Right cardiac atrium (tissue), 5 donors: Measurements from ENCODE around the gene FOXP1. TPM values are rescaled to one million over a fixed set of nuclear protein-coding genes. Genes with fewer than 3 reads are reported as not detected.

Source experiments
- ATAC-seq, 2 donors: fragments of 200-7000 bp; cut with Tn5 transposase; one replicate each; pipeline versions ENCODE4 v1.8.0 to v1.9.1; 2020; ENCODE audit warnings: moderate library complexity in 2 of 2, mild to moderate bottlenecking in 1 of 2
- DNase-seq, 3 donors: peaks; one replicate each; pipeline ENCODE4 v3.0.0-alpha.2; 2020
- H3K27ac ChIP-seq: one replicate; pipeline ENCODE4 v1.5.1; 2013; ENCODE audit warnings: mild to moderate bottlenecking, low read length, control low read depth, moderate library complexity
- H3K27me3 ChIP-seq: one replicate; pipeline ENCODE4 v1.6.1; 2013; ENCODE audit not compliant: control insufficient read depth, insufficient read depth
- H3K4me1 ChIP-seq: one replicate; pipeline ENCODE4 v1.6.1; 2013; ENCODE audit warnings: low read length; ENCODE audit not compliant: control insufficient read depth, insufficient read depth
- H3K4me3 ChIP-seq: one replicate; pipeline ENCODE4 v1.5.1; 2013; ENCODE audit warnings: low read length, control low read depth
- H3K9me3 ChIP-seq: one replicate; pipeline ENCODE4 v1.6.1; 2013; ENCODE audit warnings: low read length; ENCODE audit not compliant: control insufficient read depth
- WGBS: extraction: QIAGEN DNeasy Blood & Tissue Kit; methylation state at CpG from one replicate; pipeline ENCODE4 v1.1.7; 2013; 5-methylcytosine and 5-hydroxymethylcytosine counted together
- intact Hi-C, 4 donors: fragments of 100-400 bp; cut with DNase I; formaldehyde crosslinking; loops; one replicate each; pipeline versions ENCODE4 v1.11.0 to v1.14.0; 2022 to 2023
- polyA plus RNA-seq: library from polyadenylated mRNA; stranded (reverse); fragments of 200-250 nt; gene quantifications from one replicate; pipeline ENCODE4 v1.2.3, GENCODE V29; 2013
- total RNA-seq, 4 donors: library from RNA; stranded (reverse); fragmentation: NEBNext Ultra II Directional; extraction: Animal tissue kit (Norgen Biotek cat#: 25700); gene quantifications; one replicate each; pipeline ENCODE4 v1.2.1, GENCODE V29; 2021
- donor health status: healthy with polysubstance abuse.
- donor health status: DM: no; HTN: yes; CAD: no.
- donor health status: DM: no; HTN: no; CAD: no.
- donor health status: DM: no; HTN: yes; CAD: no; lungs with severe emphysema.
- donor health status: DM: yes; HTN: yes; CAD: no.

The FOXP1 gene
- total and polyA plus RNA-seq, 5 donors = 13.6 to 63.4 (median 57.4) TPM

DNA sequence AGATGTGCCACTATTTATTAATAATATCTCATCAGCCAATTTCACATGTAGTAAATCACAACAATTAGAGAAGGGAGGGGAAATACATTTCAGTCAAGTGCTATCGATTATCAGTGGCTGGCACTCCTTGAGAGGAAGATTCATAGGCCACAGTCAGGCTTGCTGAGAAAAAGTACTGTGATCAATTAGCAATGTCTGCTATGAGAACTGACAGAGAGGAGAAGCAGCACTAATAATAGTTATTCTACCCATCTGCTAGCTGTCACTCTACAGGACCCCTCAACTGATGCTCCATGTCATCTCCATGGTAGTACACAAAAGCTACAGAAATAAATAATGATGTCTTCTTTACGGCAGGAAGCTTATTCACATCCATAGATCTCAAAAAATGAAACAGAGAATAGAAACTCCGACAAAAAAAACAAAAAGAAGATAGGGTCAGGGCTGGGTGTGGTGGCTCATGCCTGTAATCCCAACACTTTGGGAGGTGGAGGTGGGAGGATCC lies 351.3 kb downstream of the FOXP1 start:
- Histone ChIP-seq H3K27me3 (no peaks in the 10 kb centered on the region), H3K27ac (no peak overlapping the region), H3K4me1 (peaks cover under 1% of the 10 kb centered on the region), H3K4me3 (no peak overlapping the region), H3K9me3 (no peaks in the 10 kb centered on the region)
- 76% methylated on average over 3 of the region's 3 CpGs for WGBS
- intact Hi-C loops = no loop called here
- no peak for ATAC-seq
- no peak for DNase-seq

DNA sequence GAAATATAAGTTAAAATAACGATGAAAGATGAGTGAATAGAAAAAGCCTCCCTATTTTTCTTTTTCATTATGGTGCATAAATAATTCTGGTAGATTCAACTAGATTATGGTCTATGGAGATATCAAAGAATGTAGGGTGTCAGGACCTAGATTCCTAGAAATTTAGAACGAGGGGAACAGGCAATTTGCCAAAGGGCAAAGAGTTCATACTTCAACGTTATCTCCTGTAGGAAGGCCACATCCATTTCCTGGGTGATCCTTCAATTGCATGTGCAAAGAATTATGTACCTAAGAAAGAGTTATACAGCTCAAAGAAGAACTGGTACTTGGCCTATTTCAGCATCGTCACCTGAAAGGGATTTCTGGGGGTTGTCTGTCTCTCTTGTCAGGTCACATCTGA lies 351.8 kb downstream of the FOXP1 start:
- intact Hi-C loops = no loop called here
- WGBS = 64% methylated on average over 4 of the region's 4 CpGs
- H3K27ac ChIP-seq = no peak overlapping the region
- no peaks in the 10 kb centered on the region for H3K9me3 ChIP-seq
- no peaks in the 10 kb centered on the region for H3K4me1 ChIP-seq
- DNase-seq (no peak), ATAC-seq (no peak)
- no peaks in the 10 kb centered on the region for H3K27me3 ChIP-seq
- no peak overlapping the region for H3K4me3 ChIP-seq

DNA sequence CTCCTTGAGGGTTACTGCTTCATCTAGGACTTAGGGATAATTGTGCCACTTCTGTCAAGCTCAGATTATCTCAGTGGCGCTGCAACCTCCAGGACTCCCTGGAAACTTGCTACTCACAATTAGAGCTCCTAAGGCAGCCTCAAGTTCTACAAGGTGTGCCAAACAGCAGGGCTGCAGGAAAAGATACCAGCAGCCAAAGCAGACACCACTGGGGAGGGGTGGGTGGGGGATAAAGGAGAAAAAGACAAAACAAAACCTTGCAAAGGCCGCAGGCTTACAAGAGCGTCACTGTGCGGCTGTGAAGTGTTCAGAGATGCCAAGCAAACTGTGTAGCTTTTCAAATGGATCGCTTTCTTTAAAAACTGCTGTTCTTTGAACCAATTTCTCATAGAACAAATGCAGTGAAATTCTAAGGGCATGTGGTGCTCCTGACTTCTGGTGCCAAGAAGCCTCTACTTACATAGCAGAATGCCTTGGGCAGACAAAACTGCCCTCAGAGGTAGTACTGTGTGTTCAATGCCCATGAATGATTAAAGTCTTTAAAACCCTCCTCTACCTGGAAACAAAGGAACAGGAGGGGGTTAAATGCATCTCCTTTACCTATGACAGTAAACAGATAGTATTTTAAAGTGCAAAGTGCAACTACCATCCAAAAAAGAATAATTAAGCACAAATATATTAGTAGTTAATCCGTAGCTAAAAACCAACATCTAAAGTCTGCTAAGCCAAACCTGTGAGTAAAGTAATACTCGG lies 353.4 kb downstream of the FOXP1 start:
- Histone ChIP-seq H3K27me3 (no peaks in the 10 kb centered on the region), H3K4me1 (peaks cover 7% of the 10 kb centered on the region), H3K9me3 (no peaks in the 10 kb centered on the region), H3K27ac (no peak overlapping the region), H3K4me3 (no peak overlapping the region)
- 91% methylated on average over 7 of the region's 7 CpGs for WGBS
- intact Hi-C loops = no loop called here
- no peak for DNase-seq
- peak in 1 of 2 donors; percentile 30 for ATAC-seq

DNA sequence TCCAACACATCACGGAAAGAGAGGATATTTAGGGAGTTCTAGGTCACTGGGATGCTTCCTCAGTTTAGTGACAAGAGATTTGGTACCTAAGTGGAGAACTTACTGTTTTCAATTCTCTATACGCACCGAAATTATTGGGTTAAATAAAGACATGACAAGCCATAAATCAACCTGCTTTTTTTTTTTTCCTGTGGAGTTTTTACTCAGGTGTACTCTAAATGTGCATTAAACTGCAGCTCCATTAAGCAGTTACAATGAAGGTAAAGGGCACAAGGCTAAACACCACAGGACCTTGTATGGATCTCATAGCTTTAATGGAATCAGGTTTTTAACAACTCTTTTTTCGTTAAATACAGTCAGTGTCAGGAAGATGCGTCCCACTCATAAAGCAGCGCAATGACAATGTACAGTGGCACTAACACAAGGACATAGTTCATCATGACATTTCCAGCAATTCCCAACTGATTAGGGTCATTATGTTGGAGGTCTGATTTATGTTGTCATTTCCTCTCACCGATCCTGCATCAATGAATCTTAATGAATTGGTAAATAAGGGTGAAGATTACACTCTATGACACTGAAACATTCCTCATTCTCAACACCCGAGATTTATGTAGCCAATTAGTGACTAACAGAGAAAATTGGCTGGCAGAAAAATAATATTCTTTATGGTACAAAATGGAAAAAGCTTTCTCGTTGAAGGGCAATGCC lies 355.2 kb downstream of the FOXP1 start:
- intact Hi-C loops = no loop called here
- WGBS = 88% methylated on average over 9 of the region's 9 CpGs
- Histone ChIP-seq H3K4me1 (peaks cover 7% of the 10 kb centered on the region), H3K27ac (no peak overlapping the region), H3K27me3 (no peaks in the 10 kb centered on the region), H3K9me3 (no peaks in the 10 kb centered on the region), H3K4me3 (no peak overlapping the region)
- DNase-seq (no peak), ATAC-seq (no peak)

DNA sequence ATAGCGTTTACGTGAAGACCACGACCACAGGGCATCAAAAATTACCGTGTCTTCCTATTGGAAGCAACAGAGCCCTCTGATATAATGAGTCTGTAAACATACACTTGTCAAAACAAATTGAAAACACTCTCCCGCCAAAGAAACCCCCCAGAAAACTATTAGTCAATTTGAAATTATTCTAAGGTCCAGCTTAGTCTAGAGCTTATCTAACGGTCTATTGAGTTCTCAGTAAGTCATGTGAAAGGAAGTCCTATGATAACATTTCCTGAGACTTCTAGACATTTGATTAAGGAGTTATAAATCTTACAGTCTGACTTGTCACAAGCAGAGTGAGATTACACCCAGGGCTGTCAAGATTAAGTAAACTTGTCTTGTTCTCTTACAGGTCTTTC lies 356.3 kb downstream of the FOXP1 start:
- intact Hi-C loops = no loop called here
- 56% methylated on average over 6 of the region's 6 CpGs for WGBS
- DNase-seq (no peak), ATAC-seq (peak in 1 of 2 donors; percentile 64)
- Histone ChIP-seq H3K4me3 (peak overlapping the region; percentile 21), H3K27me3 (no peaks in the 10 kb centered on the region), H3K4me1 (peaks cover 7% of the 10 kb centered on the region), H3K9me3 (no peaks in the 10 kb centered on the region), H3K27ac (peak overlapping the region; percentile 83)

DNA sequence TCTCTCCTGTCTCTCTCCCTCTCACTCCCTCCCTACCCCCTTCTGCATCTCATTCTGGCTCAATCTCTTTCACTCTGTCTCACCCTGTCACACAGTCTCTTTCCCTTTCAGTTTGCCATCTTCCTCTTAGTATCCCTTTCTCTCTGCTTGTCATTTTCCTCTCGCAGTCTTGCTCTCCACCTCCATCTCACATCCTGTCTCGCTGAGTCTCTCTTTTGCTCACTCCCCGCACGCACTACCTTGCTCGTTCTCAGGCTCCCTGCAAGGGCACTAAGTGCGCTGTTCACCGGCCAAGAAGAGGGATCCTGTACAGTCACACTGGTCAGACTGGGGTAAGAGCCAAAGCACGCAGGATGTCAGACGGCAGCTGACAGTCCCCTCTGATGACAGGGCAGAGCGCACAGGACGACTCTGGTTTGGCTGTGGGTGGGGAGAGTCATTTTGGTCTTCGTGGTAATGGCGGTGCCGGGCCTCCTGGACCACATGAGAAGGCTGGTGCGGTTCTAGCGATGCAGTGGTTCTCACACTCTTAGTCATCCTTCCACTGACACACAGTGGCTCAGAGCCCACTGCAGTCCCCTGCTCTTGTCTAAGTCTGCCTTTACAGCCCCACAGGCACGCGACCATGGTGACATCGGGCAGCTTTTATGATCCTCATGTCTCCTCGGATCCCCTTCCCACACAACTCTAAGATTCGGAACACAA lies 356.8 kb downstream of the FOXP1 start:
- DNase-seq (peak; percentile 53 to 72 (median 71)), ATAC-seq (peak; percentile 86 to 90)
- intact Hi-C loops = no loop called here
- H3K4me1 ChIP-seq = peaks cover 7% of the 10 kb centered on the region
- H3K27me3 ChIP-seq = no peaks in the 10 kb centered on the region
- H3K27ac ChIP-seq = peak overlapping the region; percentile 83
- H3K9me3 ChIP-seq = no peaks in the 10 kb centered on the region
- peak overlapping the region; percentile 21 for H3K4me3 ChIP-seq
- WGBS = 29% methylated on average over 21 of the region's 21 CpGs

DNA sequence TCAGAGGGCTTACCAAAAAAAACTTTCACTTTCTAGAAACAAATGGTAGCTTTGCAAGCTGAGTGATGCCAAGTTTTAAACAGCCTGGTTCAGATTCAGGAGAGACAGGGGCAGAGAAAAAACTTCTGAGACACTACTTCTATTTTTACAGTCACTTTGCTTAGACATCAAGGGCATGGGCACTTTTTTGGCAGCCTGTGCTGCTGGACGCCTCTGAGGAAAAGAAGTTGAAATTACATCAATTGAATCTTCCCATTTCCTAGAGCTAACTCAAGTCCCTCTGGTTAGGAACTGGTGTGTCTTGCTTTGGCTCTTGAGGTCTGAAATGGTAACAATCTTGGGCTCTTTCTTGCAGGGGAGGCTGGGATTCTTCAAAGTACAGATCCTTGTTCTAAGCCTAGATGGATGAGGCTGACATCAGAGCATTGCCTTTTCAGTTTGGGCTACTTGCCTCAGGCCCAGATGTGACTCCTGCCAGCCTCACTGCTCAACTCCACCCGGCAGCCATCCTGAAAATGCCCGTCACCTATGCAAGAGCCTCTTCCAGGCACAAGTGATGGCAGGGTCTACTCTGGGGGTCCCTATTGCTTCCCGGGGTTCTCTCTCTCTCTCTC lies 357.5 kb downstream of the FOXP1 start:
- Histone ChIP-seq H3K27me3 (no peaks in the 10 kb centered on the region), H3K27ac (peak overlapping the region; percentile 83), H3K9me3 (no peaks in the 10 kb centered on the region), H3K4me1 (peaks cover 7% of the 10 kb centered on the region), H3K4me3 (peak overlapping the region; percentile 21)
- intact Hi-C loops = no loop called here
- ATAC-seq (peak; percentile 10 to 44), DNase-seq (peak in 1 of 3 donors; percentile 52)
- WGBS = 45% methylated on average over 4 of the region's 4 CpGs

DNA sequence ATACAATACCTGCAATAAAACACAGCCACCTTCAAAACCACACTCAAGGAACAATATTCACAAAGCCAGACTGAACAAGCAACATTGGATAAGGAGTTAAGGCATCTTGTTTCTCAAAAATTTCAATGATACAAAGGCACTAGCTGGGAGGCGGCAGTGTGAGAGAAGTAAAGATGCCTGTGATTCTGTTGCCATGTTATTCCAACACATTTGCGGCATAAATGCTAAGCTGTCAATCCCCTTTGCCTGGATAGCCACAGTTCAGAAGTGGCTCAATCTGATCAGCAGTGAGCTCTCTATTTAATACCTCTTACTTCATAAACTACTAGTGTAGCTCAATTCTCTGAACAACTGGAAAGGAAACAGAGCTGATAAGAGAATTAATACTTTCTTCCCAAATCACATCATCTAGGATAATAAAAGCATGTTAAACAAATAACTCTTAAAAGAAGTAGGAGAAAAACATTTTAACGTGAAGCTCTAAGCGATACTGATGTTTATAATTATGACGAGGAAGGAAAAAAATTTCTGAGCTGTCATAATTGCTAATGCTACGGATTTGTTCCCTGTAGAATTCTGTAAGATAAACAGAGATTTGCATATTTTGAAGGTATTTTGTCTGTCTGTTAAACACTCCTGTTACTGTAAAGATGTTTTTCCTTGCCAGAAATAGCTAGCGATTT lies 358.4 kb downstream of the FOXP1 start:
- H3K9me3 ChIP-seq = no peaks in the 10 kb centered on the region
- no peaks in the 10 kb centered on the region for H3K27me3 ChIP-seq
- H3K4me1 ChIP-seq = peaks cover 9% of the 10 kb centered on the region
- H3K4me3 ChIP-seq = peak overlapping the region; percentile 12
- WGBS = 52% methylated on average over 7 of the region's 7 CpGs
- peak overlapping the region; percentile 83 for H3K27ac ChIP-seq
- ATAC-seq (no peak), DNase-seq (no peak)
- intact Hi-C loops = no loop called here

DNA sequence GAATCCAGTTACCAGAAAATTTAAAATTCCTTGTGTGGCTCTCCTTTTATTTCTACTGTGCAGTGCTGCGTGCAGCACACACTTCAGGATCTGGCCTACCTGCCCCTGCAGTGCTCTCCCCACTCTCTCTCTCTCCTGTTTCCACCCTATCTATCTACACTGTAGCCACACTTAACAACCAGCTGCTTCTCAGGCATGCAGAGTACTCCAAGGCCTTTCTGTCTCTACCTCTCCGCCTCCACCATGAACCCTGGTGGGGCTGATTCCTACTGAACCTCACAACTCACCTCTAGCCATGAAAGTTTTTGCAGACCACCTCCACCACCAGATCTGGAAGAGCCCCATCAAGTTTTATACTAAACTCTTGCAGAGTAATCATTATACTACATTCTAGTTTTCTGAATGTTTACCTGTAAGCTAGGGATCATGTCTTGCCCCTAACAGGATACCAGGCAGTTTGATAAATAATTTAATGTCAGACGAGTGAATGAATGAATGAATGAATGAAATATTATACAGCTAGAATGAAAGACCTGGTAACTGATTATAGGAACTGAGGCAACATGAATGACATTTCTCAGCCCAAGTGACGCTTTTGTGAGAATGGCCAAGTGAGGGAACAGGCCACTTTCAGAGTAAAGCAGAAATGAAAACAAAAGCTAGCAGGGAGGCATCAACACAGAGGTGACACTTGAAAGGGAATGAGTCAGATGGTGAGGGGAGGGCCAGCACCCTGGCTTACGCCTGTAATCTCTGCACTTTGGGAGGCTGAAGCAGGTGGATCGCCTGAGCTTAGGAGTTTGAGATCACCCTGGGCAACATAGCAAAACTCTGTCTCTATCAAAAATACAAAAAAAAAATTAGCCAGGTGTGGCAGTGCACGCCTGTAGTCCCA lies 363.5 kb downstream of the FOXP1 start:
- DNase-seq = no peak
- Histone ChIP-seq H3K4me3 (no peak overlapping the region), H3K4me1 (peaks cover 2% of the 10 kb centered on the region), H3K27ac (no peak overlapping the region), H3K27me3 (no peaks in the 10 kb centered on the region), H3K9me3 (no peaks in the 10 kb centered on the region)
- intact Hi-C loops = no loop called here
- 95% methylated on average over 7 of the region's 7 CpGs for WGBS
- no peak for ATAC-seq

DNA sequence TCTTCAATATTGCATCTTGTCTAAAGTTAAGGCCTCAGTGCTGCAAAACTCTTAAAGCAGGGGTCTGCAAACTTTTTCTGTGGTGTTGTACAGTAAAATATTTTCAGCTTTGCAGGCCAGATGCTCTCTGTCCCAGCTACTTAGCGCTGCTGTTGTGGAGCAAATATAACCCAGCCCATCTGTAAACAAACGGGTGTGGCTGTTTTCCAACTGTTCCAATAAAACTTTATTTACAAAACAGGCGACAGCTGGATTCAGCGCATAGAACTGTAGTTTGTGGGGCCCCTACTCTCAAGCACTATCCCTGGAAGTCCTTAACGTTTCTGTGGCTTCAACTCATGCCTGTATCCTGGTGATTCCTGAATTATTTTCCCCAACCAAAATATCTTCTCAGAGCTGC lies 365.0 kb downstream of the FOXP1 start:
- no peak overlapping the region for H3K4me3 ChIP-seq
- DNase-seq (no peak), ATAC-seq (no peak)
- H3K27ac ChIP-seq = no peak overlapping the region
- H3K27me3 ChIP-seq = no peaks in the 10 kb centered on the region
- H3K4me1 ChIP-seq = peaks cover 4% of the 10 kb centered on the region
- WGBS = 96% methylated on average over 5 of the region's 5 CpGs
- no peaks in the 10 kb centered on the region for H3K9me3 ChIP-seq
- intact Hi-C loops = no loop called here
